BE2C (cell line): Measurements from ENCODE around the gene RIPPLY3.

Experiments used
- DNase-seq: peaks from one replicate; pipeline ENCODE4 v3.0.0-alpha.2; 2020
- H3K27me3 ChIP-seq: fragments of 250-450 bp; sonication (Bioruptor Pico); 2 replicates; pipeline ENCODE4 v1.5.1; 2020; ENCODE audit warnings: mild to moderate bottlenecking
- H3K36me3 ChIP-seq: fragments of 250-450 bp; sonication (Bioruptor Pico); 2 replicates; pipeline ENCODE4 v1.5.1; 2020; ENCODE audit warnings: mild to moderate bottlenecking
- H3K4me1 ChIP-seq: fragments of 250-450 bp; sonication (Bioruptor Pico); 2 replicates; pipeline ENCODE4 v1.5.1; 2020
- H3K4me3 ChIP-seq: 2 replicates; pipeline ENCODE4 v1.5.1; 2011; ENCODE audit warnings: low read depth, low read length
- H3K9me3 ChIP-seq: fragments of 250-450 bp; sonication (Bioruptor Pico); 2 replicates; pipeline ENCODE4 v1.5.1; 2020
- TF ChIP-seq, protein P1 (sequence below): IDR thresholded peaks from 2 replicates; pipeline ENCODE4 v1.5.1; 2012; ENCODE audit warnings: mild to moderate bottlenecking, low read depth, low read length

The RIPPLY3 gene

DNA sequence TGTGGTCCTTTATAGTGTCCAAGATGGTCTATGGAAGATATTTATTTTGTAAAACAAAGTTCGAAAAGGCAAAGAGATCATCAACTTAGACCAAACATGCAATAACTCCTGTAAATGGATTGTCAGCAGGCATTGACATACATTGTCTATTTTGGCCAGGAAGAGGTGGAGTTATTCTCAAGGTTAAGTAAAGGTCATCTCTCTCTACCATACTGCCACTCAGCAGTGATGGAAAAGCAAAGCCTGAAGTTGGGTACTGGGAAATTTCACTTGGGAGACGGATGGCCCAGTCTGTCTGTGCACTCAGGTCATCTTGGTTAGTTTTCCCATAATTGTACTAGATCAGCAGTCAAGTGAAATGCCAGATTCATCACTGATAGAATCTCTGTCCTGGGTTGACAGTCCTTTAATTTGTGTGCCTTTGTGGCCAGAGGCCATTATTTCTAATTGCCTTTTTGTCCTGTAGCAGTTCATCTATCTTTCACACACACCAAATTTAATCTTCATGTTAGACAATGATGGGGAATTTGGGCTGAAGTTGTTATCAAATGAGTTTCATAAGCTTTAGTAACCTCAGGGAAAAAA, 48.9 kb downstream of the RIPPLY3 start:
- no peak for DNase-seq
- TF ChIP-seq, protein P1, sequence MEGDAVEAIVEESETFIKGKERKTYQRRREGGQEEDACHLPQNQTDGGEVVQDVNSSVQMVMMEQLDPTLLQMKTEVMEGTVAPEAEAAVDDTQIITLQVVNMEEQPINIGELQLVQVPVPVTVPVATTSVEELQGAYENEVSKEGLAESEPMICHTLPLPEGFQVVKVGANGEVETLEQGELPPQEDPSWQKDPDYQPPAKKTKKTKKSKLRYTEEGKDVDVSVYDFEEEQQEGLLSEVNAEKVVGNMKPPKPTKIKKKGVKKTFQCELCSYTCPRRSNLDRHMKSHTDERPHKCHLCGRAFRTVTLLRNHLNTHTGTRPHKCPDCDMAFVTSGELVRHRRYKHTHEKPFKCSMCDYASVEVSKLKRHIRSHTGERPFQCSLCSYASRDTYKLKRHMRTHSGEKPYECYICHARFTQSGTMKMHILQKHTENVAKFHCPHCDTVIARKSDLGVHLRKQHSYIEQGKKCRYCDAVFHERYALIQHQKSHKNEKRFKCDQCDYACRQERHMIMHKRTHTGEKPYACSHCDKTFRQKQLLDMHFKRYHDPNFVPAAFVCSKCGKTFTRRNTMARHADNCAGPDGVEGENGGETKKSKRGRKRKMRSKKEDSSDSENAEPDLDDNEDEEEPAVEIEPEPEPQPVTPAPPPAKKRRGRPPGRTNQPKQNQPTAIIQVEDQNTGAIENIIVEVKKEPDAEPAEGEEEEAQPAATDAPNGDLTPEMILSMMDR = no peak

DNA sequence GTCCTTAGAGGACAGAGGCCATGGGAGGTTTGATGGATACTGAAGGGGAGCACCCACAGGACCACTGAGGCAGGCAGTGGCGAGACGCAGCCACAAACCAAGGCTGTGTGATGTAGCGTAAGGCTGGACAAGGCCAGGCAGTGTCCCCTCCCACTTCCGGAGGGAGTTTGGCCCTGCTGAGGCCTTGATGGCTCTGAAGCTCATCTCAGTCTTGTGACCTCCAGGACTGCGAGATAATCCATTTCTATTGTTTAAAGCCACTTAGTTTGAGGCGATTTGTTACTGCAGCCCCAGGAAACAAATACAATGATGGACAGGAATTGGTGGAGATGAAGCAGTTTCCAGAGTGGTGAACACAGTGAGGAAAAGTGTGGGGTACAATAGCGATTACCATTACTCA, 51.1 kb downstream of the RIPPLY3 start:
- H3K9me3 ChIP-seq = no peaks in the 10 kb centered on the region
- peaks cover 4% of the 10 kb centered on the region; the same call in 1 of the 2 replicates for H3K4me1 ChIP-seq
- H3K36me3 ChIP-seq = no peaks in the 10 kb centered on the region
- H3K27me3 ChIP-seq = no peaks in the 10 kb centered on the region
- DNase-seq = no peak
- TF ChIP-seq, protein P1 = no peak
- H3K4me3 ChIP-seq = no peak overlapping the region

More for the DNA sequence above, 48.9 kb downstream of the RIPPLY3 start:
- Histone ChIP-seq H3K4me3 (no peak overlapping the region), H3K9me3 (no peaks in the 10 kb centered on the region), H3K27me3 (no peaks in the 10 kb centered on the region), H3K36me3 (no peaks in the 10 kb centered on the region), H3K4me1 (peaks cover 4% of the 10 kb centered on the region; the same call in 1 of the 2 replicates)

DNA sequence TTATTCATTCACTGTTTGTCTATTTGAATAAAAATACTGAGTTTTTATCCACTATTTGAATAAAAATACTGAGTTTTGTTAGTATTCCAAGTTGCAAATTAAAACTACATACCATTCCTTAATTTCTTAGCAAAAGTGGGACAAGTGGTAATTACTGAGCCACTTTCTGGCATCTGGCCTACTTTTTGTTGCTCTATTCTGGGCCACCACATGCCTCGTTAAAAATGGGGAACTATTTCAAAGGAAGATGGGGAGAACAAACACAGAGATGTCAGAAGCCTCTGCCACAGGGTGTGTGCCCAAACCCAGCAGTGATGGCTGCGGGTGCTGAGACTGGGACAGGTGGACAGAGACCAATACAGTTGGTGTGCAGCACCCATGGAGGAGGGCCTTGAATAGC, 51.8 kb downstream of the RIPPLY3 start:
- Histone ChIP-seq H3K36me3 (no peaks in the 10 kb centered on the region), H3K9me3 (no peaks in the 10 kb centered on the region), H3K27me3 (no peaks in the 10 kb centered on the region), H3K4me3 (no peak overlapping the region), H3K4me1 (peaks cover 4% of the 10 kb centered on the region; the same call in 1 of the 2 replicates)
- DNase-seq = no peak
- TF ChIP-seq, protein P1 = no peak

DNA sequence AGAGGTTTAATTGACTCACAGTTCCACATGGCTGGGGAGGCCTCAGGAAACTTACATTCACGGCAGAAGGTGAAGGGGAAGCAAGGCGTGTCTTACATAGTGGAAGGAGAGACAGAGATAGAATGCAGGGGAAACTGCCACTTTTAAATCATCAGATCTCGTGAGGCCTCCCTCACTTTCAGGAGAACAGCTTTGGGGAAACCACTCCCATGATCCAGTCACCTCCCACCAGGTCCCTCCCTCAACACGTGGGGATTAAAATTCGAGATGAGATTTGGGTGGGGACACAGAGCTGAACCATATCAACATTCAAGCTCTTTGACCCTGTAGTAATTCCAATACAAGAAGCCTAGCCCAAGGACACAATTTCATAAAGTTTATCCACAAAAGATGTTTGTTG, 52.7 kb downstream of the RIPPLY3 start:
- H3K4me3 ChIP-seq = no peak overlapping the region
- H3K9me3 ChIP-seq = no peaks in the 10 kb centered on the region
- H3K36me3 ChIP-seq = no peaks in the 10 kb centered on the region
- peaks cover 10% of the 10 kb centered on the region; the same call in 1 of the 2 replicates for H3K4me1 ChIP-seq
- no peak for DNase-seq
- TF ChIP-seq, protein P1 = no peak
- no peaks in the 10 kb centered on the region for H3K27me3 ChIP-seq

DNA sequence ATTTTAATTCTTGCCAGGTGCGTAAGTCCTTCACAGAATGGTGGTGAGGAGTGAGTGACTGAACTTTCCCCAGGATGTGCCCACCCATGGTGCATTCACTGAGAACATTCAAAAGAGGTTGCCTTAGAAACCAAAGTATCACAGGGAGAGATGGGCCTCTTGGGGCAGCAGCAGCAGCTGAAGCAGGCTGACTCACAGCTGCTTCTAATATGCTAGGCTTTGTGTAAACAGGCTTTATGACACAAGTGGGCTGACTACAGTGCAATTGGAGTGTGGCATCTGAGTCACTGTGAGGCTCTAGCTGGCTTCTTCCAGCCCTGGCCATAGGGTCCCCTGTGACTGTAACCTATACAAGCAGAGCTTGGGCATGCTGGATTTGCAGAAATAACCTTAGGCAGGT, 53.8 kb downstream of the RIPPLY3 start:
- H3K27me3 ChIP-seq = no peaks in the 10 kb centered on the region
- H3K4me3 ChIP-seq = no peak overlapping the region
- peak; percentile 45 for DNase-seq
- H3K4me1 ChIP-seq = peaks cover 11% of the 10 kb centered on the region; the same call in 1 of the 2 replicates
- no peaks in the 10 kb centered on the region for H3K36me3 ChIP-seq
- H3K9me3 ChIP-seq = no peaks in the 10 kb centered on the region
- TF ChIP-seq, protein P1 = no peak

DNA sequence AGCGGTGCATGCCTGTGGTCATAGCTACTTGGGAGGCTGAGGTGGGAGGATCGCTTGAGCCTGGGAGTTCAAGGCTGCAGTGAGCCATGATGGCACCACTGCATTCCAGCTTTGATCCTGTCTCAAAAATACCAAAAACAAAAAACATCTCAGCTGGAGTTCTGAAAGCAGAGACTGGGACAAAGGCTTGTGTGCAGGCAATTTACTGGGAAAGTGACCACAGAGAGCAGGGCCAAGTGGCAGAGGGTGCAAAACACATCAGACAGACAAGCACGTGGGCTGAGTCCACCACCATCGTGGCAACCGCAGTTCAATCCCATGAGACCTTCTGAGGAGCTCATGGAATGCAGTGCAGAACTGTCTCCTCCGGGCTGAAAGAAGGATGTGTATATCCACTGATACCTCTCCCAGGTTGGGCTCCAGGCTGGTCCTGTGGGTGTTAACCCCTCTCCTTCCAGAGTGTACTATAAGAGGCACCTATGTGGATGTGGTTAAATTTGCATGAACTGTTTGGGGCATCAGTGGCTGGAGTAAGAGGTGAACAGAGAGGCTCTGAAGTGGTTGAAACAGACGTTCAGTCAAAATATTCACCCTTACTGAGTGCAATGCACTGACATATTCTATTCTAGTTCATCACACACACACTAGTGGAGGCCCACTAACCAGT, 55.6 kb downstream of the RIPPLY3 start:
- Histone ChIP-seq H3K36me3 (no peaks in the 10 kb centered on the region), H3K9me3 (no peaks in the 10 kb centered on the region), H3K4me3 (no peak overlapping the region), H3K27me3 (no peaks in the 10 kb centered on the region), H3K4me1 (peaks cover 8% of the 10 kb centered on the region; the same call in 1 of the 2 replicates)
- DNase-seq = no peak
- TF ChIP-seq, protein P1 = no peak
